SHP77 (cell line): ENCODE measurements around the gene HEYL.

Experiments used
- DNase-seq, 2 experiments: peaks; one replicate each; lab custom pipeline; 2025; lab: John Stamatoyannopoulos, UW

The HEYL gene

GRCh38 chr1:39666772-39667171 is 27.3 kb upstream of the HEYL start:
- DNase-seq: no peak

- no peak for DNase-seq
Observed at GRCh38 chr1:39663559-39663958, 24.1 kb upstream of the HEYL start.

DNA sequence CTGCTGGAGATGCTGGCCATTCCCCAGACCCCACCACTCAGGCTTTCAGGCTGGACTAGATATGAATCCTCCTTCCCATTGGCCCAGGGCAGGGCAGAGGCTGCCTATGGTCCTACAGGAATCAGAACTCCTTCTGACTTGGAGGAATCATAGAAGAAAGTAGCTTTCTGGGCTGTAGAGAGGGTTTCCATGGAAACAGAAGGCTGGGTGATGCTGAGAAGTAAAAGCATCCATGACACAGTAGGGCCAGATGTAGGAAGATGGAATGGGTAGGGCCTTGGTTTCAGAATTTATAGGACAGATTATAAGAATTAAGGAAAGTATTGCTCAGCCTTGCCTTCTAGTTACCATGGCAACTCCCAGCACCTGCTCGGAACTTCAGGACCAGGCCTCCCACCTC is 23.4 kb upstream of the HEYL start:
- DNase-seq: no peak

GRCh38 chr1:39659538-39659937 is 20.1 kb upstream of the HEYL start:
- DNase-seq: no peak

- DNase-seq: no peak
Observed at GRCh38 chr1:39659110-39659509, 19.7 kb upstream of the HEYL start.

DNA sequence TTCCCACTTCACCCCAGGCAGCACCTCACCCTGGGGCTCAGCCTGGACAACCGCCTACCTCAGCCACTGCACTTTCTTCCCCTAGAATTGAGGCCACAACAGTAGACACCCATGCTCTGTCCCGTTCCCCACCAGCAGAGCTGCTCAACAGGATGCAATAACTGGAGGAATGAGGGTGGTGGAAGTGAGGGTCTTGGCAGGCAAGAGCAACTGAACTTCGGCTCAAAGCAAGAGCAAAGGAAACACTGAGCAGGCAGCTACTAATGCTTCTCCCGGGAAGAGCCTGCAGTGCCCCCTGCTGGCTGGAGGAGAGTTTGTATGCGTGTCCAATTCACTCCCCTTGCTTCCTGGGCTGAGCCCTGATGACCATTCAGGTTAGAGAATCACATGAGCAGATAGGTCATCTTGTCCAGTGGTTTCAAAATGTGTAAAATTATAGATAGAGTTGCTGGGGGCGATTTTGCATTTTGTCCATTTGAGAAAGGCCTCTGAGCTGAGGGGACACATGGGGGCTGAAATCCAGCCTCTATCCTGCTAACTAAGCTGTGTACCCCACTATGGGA is 18.6 kb upstream of the HEYL start:
- DNase-seq: peak; percentile 50 to 71

GRCh38 chr1:39657402-39657801 is 18.0 kb upstream of the HEYL start:
- no peak for DNase-seq

GRCh38 chr1:39656391-39656790 is 16.9 kb upstream of the HEYL start:
- no peak for DNase-seq

DNA sequence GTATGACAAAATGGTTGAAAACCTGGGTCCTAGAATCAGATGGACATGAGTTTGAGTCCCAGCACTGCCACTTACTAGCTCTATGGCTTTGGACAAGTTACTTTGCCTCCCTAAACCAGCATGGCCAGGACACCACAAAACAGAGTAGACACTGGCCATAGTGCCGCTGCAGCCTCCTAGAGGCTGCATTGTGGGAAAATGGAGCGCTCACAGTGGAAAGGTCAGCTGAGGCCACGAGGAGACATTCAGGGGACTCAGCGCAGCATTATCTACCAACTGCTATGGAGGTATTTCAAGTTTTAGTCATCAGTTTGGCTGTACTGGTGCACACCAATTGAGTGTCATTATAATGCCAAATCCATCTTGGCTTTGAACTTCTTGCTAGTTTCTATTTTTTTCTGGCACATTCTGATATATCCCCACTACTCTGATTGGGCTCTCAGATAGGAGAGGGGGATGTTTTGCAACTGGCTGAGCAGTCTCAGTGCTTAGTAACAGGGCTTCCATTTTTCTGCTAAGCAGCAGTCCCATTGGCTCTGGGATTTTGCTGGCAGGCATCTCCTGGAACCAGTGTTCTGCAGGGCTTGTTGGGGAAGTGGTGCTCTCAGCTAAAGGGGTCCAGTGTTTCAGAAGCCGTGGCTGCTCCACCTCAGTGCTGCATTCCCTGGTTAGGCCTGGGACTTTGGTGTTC is 16.3 kb upstream of the HEYL start:
- no peak for DNase-seq

DNA sequence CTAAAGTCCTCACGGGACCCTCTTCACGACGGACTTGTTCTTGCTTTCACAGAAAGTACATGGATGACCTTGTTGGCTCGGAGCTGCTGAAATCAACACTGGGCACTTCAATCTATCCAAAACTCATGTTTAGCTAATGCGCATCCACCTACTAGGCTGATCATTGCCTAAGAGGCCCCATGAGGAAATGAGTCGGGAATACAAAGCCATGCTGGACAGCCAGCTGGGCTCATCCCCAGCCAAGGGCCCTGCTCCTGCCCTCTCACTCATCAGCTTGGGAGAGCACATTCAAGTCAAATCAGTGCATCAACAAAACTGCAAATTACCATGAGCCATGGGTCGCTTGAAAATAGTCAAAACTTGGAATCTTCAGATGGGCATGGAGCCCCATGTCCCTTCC is 14.8 kb upstream of the HEYL start:
- no peak for DNase-seq

DNA sequence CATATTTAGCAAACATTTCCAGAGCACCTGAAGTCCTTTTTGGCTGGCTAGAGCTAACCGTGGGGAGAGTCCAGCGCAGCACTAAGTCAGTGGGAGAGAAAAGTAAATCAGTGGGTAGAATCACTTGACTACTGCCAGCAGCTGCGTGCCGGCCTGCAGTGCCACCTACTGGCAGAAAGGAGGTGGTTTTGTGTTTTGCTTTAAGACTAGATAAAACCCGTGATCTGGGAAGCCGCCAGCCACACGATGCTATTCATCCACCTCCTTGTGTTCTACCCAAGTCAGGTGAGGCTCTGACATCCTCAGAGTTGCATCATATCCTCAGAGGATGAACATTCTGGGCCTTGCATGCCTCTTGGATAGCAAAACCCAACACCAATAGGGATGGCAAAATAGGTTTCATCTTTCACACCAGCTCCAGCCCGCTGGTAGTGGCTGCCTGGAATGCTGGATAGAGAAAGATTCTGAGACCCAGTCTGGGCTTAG is 14.1 kb upstream of the HEYL start:
- DNase-seq: peak; percentile 39 to 41

GRCh38 chr1:39652554-39652953 is 13.1 kb upstream of the HEYL start:
- DNase-seq: no peak

DNA sequence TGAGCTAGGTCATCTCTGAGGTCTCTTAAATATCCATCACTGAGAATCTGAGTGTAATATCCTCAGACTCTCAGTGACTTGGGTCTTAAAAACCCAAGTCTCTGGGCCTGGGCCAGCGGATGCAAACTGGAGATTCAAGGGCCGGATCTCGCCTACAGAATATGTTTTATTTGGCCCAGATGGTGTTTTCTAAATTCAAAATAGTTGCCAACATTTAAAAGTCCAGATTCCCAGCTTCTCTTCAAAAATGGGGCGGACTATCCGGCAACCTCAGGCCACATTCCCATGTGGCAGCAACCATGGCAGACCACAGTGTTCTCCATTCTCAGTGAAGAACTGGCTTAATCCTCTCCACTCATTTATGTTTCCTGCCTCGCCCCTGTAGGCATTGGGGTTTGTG is 12.7 kb upstream of the HEYL start:
- DNase-seq: no peak

DNA sequence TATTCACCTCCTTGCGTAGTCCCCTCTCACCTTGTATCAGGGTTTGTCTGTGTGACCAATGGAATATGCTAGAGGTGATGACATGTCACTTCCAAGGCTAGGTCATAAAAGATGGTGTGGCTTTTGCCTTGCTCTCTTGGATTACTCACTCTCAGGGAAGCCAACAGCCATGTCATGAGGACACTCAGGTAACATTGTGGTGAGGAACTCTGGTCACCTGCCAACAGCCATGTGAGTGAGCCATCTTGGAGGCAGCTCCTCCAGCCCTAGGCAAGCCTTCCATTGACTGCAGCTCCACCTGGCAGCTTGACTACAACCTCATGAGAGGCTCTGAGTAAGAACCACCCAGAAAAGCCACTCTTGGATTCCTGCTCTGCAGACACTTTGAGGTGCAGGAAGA is 11.0 kb upstream of the HEYL start:
- DNase-seq: no peak

DNA sequence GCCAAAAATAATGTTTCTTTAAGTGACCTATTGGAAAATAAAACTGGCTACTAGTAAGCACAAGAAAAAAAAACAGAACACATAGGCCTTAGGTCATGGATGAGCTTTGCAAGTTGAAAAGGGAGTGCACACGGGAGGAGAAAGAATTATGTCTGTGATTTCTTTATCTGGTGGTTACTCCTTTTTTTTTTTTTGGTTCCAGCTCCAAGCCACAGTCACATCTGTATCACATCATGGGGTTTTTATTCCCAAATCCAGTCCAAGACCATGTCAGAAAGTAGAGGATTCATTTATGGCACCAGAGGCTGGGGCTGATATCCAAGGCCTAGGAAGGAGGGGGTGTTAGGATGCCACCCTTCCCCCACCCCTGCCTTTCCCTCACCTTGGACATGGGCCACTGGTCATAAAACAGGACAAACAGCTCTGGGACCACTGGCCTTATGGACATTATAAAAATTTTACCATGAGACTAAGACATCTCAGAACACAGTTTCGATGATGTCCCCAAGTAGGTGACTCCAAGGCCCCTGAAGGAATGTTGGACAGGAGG is 10.3 kb upstream of the HEYL start:
- DNase-seq: no peak

DNA sequence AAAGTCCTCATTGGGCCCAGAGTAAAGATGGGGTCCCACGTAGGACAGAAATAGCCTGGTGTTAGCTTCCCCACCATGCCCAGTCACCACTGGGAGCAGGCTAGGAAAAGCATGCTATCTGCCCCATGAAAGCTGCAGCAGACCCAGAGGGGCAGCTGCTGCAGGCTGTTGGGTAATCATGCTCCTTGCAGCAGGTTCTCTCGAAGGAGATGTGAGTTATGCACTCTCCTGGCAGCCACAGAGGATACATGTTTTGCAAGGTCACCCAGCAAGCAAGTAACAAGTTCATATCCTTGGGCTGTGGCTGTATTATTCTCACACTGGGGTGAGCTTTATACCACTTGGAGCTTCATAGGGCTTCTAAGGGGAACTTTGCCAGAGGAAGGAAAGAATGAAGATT is 9.1 kb upstream of the HEYL start:
- no peak for DNase-seq

- no peak for DNase-seq
Observed at GRCh38 chr1:39647247-39647646, 7.8 kb upstream of the HEYL start.

DNA sequence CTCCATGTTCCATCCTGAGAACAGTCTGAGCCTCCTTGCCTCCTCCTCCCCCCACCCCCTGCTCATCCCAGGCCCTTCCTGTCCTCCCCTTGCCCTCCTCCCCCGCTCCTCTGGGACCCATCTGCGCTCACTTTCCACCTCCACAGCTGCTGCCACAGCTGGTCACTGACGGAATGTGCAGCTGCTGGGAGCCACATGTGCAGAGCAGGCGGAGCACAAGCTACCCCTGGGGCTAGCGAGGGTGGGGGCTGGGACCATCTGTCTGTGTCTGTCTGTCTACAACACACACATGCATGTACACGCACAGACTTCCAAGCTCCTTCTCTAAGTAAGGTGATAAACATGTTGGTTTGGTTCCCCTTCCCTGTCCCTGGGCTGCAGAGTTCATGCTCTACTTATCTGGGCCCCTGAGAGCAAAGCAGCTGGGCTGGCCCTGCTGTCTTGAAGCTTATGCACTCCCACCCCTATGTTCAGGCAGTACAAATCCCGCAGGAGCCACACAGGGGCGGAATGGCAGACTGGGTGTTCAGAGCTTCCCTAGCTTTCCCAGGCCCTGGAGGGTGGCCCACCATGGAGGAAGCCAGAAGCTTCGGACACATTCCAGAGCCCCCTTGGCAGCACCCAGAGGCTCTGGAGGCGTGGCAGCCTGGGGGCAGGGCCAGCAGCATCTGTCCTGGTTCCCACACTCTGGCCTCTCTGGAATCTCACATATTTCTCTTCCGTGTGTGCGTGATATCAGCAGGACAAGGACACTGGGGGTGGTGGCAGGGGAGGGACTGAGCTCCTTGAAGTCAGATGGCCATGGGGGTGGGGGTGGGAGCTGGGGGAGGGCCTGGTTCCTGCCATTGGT is 7.0 kb upstream of the HEYL start:
- no peak for DNase-seq

GRCh38 chr1:39645411-39646043 is 6.1 kb upstream of the HEYL start:
- DNase-seq: no peak

DNA sequence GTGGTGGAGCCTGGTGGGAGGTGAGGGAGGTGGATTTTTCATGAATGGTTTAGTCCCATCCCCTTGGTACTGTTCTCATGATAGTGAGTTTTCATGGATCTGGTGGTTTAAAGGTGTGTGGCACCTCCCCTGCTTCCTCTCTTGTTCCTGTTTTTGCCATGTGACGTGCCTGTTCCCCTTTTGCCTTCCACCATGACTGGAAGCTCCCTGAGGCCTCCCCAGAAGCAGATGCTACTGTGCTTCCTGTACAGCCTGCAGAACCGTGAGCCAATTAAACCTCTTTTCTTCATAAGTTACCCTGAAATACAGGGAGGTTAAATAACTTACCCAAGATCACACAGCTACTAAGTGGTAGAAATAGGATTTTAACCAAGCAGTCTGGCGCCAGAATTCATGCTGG is 4.3 kb upstream of the HEYL start:
- no peak for DNase-seq

- DNase-seq: no peak
Observed at GRCh38 chr1:39642796-39643195, 3.4 kb upstream of the HEYL start.

DNA sequence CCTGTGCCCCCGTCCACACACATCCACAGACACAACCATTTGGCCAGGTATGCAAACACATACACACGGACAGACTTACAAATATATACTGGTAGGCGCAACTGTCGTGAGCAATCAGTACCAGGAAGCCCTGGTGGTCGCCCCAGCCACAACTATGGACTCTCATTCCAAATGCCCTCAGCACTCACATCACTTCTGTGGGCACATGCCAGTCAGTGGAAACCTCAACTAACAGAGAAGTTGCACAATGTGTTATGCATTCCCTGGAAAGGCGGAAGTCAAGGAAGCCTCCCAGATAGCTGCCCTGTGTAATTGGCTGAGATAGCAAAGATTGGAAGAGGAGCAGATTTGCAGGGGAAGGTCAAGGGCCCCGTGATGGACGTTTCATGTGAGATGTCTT is 1.4 kb upstream of the HEYL start:
- DNase-seq: no peak

DNA sequence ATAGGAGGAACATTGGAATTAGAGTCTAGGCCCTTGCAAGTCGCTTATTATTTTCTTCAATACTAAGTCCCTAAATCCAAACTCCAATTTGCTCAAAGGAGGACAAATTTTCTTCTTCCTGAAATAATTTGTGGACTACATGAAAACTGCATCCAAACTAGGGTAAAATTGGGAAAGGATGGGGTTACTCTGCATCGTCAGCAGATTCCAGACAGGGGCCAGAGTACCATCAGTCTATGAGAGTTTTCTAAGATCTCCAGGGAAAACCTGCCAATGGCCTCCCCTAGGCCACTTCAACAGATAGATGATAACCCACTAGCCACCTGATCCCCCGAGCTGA is 508 bp downstream of the HEYL start:
- no peak for DNase-seq
